WI38 (cell line): ENCODE measurements around the gene REN.

ENCODE experiments used
- H3K4me3 ChIP-seq: 2 replicates; pipeline ENCODE4 v1.5.1; 2011; ENCODE audit warnings: low read depth, mild to moderate bottlenecking, control low read depth, low read length
- CTCF ChIP-seq: IDR thresholded peaks from 2 replicates; pipeline ENCODE4 v1.5.1; 2012; ENCODE audit warnings: low read depth, mild to moderate bottlenecking, control low read depth, low read length

Gene REN

GRCh38 chr1:204197068-204197467 is 30.9 kb upstream of the REN start:
- H3K4me3 ChIP-seq = no peak overlapping the region
- TF ChIP-seq CTCF = no peak

GRCh38 chr1:204196068-204196795 is 30.1 kb upstream of the REN start, which contains the start of gene KISS1:
Gene KISS1 (minus strand): TSS chr1:204196491. CDS start chr1:204192876, 3,615 bp downstream.
- TF ChIP-seq CTCF = no peak
- peak within 1 kb of the TSS; percentile 10; the same call in 1 of the 2 replicates for H3K4me3 ChIP-seq

GRCh38 chr1:204194771-204195170 is 28.6 kb upstream of the REN start:
- no peak for TF ChIP-seq CTCF
- no peak overlapping the region for H3K4me3 ChIP-seq

GRCh38 chr1:204194080-204194479 is 27.9 kb upstream of the REN start:
- no peak overlapping the region for H3K4me3 ChIP-seq
- TF ChIP-seq CTCF = no peak

GRCh38 chr1:204192589-204193352 is 26.6 kb upstream of the REN start:
- H3K4me3 ChIP-seq = no peak overlapping the region
- no peak for TF ChIP-seq CTCF

GRCh38 chr1:204192046-204192445 is 25.9 kb upstream of the REN start:
- no peak for TF ChIP-seq CTCF
- H3K4me3 ChIP-seq = no peak overlapping the region

- TF ChIP-seq CTCF = no peak
- no peak overlapping the region for H3K4me3 ChIP-seq
These were observed 25.3 kb upstream of the REN start for GRCh38 chr1:204191456-204191855.
